Activated CD4-positive, alpha-beta T cell treated with anti-CD3 and anti-CD28 coated beads, Interleukin-2, amount 50 U/mL, for 16 hours (primary cell): ENCODE measurements around the gene STAC.
"Not testable (repeated sequence)": the region's sequence is repeated elsewhere in the genome, so short reads cannot be mapped to it uniquely, and the experiment has no call there.

Experiments used
- DNase-seq: peaks from one replicate; pipeline ENCODE4 v3.0.0-alpha.2; 2020

The STAC gene

GRCh38 chr3:36482256-36482655 lies 102.0 kb downstream of the STAC start:
- DNase-seq = no peak

DNA sequence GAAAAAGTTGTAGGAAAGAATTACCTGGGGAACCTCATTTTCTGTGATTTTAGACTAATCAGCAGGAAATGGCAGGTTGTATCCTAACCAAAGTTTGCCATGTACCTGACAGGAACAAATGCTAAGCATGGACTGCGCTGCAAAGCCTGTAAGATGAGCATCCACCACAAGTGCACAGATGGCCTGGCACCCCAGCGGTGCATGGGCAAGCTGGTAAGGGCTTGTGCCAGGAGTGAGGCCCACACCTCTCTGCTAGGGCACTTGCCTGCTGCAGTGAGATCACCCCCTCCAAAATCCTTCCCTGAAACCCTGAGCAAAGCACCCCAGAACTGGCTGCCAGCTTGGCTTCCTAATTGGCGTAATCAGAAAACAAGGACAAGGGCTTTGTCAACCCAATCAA lies 102.6 kb downstream of the STAC start:
- no peak for DNase-seq

DNA sequence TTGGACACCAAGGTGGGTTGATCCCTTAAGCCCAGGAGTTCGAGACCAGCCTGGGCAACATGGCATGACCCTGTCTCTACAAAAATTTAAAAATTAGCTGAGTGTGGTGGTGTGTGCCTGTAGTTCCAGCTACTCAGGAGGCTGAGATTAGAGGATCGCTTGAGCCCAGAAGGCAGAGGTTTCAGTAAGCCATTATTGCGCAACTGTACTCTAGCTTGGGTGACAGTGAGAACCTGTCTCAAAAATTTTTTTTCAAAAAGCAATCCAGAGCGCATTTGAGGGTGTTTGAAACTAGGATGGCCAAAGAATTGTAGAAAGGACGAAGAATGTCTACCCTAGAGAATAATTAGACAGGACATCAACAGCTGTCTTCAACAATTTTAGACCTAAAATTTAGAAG lies 103.4 kb downstream of the STAC start:
- DNase-seq = no peak

GRCh38 chr3:36484386-36484785 lies 104.1 kb downstream of the STAC start:
- no peak for DNase-seq

DNA sequence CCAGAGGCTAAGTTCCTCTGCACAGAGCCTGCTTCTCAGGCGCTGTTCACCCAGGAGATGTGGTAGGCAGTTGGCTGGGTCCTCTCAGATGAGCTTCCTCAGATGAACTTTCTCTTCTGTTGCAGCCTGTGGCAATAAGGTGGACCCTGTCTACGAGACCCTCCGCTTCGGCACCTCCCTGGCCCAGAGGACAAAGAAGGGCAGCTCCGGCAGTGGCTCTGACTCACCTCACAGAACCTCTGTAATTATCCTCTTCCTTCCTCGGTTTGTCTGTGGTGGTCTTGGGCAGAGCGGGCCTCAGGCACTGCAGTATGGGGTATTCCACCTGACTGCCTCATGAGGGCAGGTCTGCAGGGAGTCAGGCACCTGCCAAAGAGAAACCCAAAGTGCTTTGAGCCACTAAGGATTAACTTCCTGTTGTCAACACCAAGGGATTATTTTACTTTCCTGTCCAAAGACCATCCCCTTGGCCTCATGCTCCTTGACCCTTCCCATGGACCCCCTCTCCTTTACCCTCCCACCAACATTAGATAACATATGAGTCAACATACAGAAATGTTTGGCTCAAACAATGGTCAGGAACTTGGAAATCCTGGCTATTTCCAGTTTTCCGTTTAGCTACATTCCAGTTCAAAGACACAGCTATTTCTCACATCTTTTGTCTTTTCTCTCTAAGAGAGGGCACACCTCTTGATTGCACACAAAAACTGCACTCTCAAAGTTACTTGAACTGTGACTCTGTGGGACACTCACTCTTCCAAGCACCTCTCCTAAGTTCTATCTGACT lies 105.9 kb downstream of the STAC start:
- no peak for DNase-seq

DNA sequence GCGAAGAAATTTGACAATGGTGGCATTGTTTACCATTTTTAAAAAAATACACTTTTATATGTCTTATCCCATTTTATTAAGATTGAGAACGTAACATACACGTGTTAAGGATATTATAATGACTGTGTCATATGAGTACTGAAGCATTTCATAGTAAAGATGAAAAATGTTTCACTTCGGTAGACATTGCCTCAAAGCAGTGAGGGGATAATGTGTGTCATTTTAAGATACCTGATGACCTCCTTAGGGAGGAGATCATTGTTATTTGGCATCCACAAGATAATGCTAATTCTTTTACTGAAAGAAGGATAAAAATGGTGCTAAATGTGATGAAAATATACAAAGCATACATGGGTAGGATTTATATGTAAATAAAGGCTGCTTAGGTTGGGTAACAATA lies 107.3 kb downstream of the STAC start:
- no peak for DNase-seq

- no peak for DNase-seq
Observed at GRCh38 chr3:36488077-36488789, 107.9 kb downstream of the STAC start.

DNA sequence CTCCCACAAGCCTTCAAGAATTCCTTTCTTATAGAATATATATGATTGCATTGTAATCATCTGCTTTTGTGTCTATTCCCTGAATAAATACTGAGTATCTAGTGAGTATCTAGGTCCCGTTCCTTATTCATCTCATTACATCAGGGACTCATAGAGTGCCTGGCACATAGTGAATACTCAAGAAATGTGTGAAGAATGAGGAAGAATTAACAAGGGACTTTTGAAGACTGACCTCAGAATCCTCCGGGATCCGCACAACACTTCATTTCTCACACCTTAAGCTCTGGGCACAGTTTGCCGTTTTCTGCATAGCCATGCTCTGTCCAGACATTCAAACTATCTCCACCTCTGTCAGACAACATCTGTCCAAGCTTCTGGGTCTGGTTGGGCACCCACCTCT lies 108.8 kb downstream of the STAC start:
- no peak for DNase-seq

DNA sequence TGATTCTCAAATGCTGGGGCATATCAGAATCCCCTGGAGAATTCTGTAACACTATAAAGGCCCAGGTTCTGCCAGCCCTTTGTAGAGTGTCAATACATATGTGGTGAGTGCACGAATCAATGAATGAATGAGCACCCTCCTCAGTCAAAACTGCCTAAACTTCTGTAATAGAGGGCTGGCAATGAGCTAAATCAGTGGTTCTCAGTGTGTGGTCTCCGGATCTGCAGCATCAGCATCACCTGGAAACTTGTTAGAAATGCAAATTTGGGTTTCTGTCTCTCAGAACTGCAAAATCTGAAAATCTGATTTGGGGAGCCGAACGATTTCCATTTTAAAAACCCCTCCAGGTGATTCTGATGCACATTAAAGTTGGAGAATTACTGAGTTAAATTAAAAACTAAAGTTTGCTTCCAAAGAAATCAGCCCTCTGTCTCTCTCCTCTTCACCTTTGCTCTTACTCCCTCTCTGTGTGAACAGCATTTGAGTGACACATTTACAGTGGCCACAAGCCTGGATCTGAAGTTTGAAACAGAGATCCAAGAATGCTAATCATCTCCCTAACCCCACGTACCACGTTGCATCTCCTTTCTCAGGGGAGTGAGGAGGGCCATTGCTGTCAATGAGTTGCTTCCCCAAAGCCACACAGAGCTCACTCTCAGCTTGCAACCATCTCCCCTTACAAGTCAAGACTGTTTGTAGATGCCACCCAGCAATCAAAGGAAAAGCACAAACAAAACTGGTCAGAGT lies 109.5 kb downstream of the STAC start:
- no peak for DNase-seq

GRCh38 chr3:36493051-36493450 lies 112.7 kb downstream of the STAC start:
- no peak for DNase-seq

DNA sequence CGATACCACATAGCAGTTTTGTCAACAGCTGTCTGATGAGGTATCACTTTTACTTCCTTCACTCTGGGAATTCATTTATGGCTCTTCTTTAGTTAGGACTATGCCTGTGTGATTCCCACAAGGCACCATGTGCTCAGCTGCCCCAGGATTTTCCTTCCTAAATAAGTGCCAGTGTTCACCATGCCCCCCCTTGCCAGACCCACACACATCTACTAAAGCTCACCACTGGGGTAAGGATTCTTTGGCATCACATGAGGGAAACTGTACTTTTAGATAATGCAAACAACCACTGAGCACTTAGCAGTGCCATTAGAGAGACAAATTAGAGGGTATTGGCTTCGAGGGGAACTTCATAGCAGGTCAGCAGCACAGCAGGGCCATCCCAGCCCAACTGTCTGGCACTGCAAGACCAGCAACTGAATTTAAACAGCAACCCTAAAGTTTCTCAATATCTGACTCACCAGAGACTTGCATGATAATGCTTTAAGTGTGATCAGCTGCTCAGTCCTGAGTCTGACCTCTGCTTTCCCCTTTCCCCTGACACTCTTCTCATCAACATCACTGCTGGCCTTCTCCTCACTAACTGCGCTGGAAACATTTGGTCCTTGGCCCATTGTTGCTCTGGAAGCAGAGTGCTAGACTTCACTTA lies 114.3 kb downstream of the STAC start:
- no peak for DNase-seq

- no peak for DNase-seq
Observed at GRCh38 chr3:36496684-36497633, 116.7 kb downstream of the STAC start.

DNA sequence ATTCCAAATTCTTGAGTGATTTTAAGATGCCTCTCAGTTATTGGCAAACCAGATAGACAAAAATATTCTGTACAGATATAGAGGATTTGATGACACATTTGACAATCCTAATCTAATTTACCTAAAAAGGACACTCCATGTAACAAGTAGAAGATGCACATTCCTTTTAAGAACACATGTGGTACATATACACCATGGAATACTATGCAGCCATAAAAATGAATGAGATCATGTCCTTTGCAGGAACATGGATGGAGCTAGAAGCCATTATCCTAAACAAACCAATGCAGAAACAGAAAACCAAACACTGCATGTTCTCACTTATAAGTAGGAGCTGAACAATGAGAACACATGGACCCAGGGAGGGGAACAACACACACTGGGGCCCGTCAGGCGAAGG lies 119.7 kb downstream of the STAC start:
- DNase-seq = not testable (repeated sequence)

- DNase-seq = no peak
Observed at GRCh38 chr3:36501616-36502015, 121.3 kb downstream of the STAC start.

GRCh38 chr3:36505393-36505792 lies 125.1 kb downstream of the STAC start:
- no peak for DNase-seq

DNA sequence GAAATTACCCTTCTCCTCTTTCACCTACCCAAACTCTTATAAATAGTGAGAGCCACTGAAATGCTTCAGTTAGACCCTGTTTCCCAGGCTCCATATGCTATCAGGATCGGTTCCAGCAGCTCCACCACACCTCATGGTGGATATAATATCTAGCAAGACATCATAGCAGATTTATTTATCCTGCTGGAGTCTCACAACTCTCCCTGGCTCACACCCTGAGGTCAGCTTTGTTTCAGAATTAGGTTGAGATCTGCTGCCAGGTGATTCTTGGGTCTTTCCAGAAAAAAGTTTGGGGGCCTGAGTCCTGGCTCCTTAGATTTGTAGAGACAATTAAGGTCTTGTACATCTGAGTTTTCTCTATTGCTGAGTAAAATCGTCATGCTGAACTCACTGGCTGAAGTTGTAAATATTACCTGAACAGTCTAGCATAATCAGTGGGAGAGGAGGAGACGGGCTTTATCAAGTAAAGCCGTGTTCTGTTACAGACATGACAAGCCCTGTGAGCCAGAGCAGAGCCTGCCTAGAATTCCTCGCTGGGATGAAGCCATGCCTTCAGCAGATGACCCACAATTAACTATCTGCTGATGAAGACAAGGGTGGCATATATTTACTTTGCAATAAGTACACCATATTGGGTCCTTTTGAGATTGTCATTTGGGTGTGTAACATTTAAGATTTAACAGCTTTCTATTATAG lies 131.6 kb downstream of the STAC start:
- DNase-seq = no peak

DNA sequence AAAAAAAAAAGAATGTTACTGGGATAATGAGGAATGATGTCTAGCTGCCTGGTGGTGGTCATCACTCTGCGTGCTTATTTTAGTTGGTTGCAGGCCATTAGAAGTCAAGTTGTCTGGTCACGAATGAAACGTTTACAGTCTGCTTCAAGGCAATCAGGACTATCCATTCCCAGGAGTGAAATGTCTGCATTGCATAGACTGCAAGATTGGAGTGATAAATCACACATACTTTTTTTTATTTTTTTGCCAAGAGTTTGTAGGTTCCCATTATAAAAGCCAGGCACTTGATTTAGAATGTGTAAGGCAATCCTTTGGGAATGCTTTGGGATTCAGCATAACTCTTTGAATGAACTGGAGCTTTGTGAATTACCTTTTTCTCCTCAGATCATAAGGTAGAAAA lies 132.3 kb downstream of the STAC start:
- DNase-seq = no peak

GRCh38 chr3:36514171-36514570 lies 133.9 kb downstream of the STAC start:
- no peak for DNase-seq

DNA sequence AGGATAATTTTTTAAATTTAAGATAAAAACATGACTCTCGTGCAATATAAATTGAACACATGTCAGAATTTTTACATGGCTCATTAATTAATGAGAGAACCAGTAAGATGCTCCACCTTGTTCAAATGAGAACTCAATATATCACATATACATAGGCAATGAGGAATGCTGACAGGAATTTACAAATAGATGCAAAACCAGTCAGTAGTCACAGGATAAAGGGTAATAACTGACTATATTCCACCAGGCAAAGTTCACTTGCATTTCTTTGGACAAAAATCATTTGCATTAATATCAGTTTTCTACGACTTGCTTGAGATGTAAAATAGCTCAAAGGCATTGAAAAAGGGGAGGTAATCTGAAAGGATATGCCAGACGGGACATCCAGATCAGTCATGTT lies 139.4 kb downstream of the STAC start:
- DNase-seq = no peak

GRCh38 chr3:36520241-36521006 lies 140.1 kb downstream of the STAC start:
- no peak for DNase-seq

GRCh38 chr3:36521007-36521379 lies 140.7 kb downstream of the STAC start:
- DNase-seq = no peak
